Chondrocyte (in vitro differentiated cells): Measurements from ENCODE around the gene ETV2. TPM values are rescaled to one million over a fixed set of nuclear protein-coding genes. Genes with fewer than 3 reads are reported as not detected.
A peak's percentile ranks its signal among the peaks of the same experiment; 100 is the strongest.

ENCODE experiments used
- DNase-seq: peaks from one replicate; pipeline ENCODE4 v3.0.0; 2021; ENCODE audit warnings: mixed read lengths, low spot score
- H3K27ac Mint-ChIP-seq: one replicate; pipeline ENCODE4 v1.8.0; 2021; ENCODE audit warnings: mild to moderate bottlenecking, moderate library complexity, mixed read lengths; ENCODE audit not compliant: unreplicated experiment
- H3K27me3 Mint-ChIP-seq: 2 replicates; pipeline ENCODE4 v1.8.0; 2021; ENCODE audit warnings: low read depth, mixed read lengths
- H3K36me3 Mint-ChIP-seq: 2 replicates; pipeline ENCODE4 v1.8.0; 2021; ENCODE audit warnings: low read depth, mixed read lengths
- H3K4me1 Mint-ChIP-seq: 2 replicates; pipeline ENCODE4 v1.8.0; 2021; ENCODE audit warnings: low read depth, mild to moderate bottlenecking, mixed read lengths
- H3K4me3 Mint-ChIP-seq: one replicate; pipeline ENCODE4 v1.8.0; 2021; ENCODE audit warnings: mild to moderate bottlenecking, moderate library complexity, mixed read lengths; ENCODE audit not compliant: unreplicated experiment
- H3K9me3 Mint-ChIP-seq: 2 replicates; pipeline ENCODE4 v1.8.0; 2021; ENCODE audit warnings: low read depth, mixed read lengths
- CTCF ChIP-seq: fragments of 200-600 bp; sonication (generic); IDR thresholded peaks from 2 replicates; pipeline ENCODE4 v1.5.0; 2021; ENCODE audit warnings: antibody characterized with exemption, mild to moderate bottlenecking, moderate library complexity
- total RNA-seq: library from RNA; stranded (reverse); gene quantifications from 3 replicates; pipeline ENCODE4 v1.2.1, GENCODE V29; 2021

ETV2 gene
- total RNA-seq, 1 donor from 2014 or later = 1.5 TPM

DNA sequence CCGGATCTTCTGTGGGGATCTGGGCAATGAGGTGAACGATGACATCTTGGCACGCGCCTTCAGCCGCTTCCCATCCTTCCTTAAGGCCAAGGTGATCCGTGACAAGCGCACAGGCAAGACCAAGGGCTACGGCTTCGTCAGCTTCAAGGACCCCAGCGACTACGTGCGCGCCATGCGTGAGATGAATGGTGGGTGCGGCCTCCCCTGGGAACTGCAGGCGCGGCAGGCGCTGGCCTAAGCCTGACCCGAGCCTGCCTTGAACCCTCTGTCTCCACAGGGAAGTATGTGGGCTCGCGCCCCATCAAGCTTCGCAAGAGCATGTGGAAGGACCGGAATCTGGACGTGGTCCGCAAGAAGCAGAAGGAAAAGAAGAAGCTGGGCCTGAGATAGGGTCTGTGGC lies 4.4 kb upstream of the ETV2 start:
- H3K9me3 Mint-ChIP-seq = no peaks in the 10 kb centered on the region
- H3K36me3 Mint-ChIP-seq = peaks cover 27% of the 10 kb centered on the region
- H3K27me3 Mint-ChIP-seq = no peaks in the 10 kb centered on the region
- no peaks in the 10 kb centered on the region for H3K4me1 Mint-ChIP-seq
- TF ChIP-seq CTCF = no peak
- DNase-seq = no peak
- no peak overlapping the region for H3K27ac Mint-ChIP-seq
- H3K4me3 Mint-ChIP-seq = no peak overlapping the region

- H3K27ac Mint-ChIP-seq = no peak overlapping the region
- no peaks in the 10 kb centered on the region for H3K27me3 Mint-ChIP-seq
- H3K36me3 Mint-ChIP-seq = peaks cover 13% of the 10 kb centered on the region
- no peak for TF ChIP-seq CTCF
- no peaks in the 10 kb centered on the region for H3K9me3 Mint-ChIP-seq
- H3K4me3 Mint-ChIP-seq = no peak overlapping the region
- no peak for DNase-seq
- H3K4me1 Mint-ChIP-seq = peaks cover 3% of the 10 kb centered on the region
Observed at GRCh38 chr19:35639321-35639639, 2.3 kb upstream of the ETV2 start.

DNA sequence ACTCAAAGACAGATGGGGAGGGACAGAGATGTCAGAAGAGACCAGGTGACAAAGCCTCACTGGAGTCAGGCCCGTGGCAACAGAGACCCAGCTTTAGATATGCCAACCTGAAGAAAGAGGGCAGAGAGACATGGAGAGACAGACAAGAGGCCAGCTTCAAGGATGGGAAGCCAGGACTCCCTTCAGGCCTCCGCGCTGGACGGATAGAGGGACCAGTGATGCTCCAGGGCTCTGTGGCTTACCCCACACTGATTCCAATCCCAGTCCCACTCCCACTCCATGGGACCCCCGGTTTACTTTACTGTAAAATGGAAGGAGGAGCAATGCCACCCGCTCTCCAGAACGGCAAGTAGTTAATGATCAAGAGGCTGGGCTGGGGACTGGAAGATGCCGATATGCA lies 1.7 kb upstream of the ETV2 start:
- no peak overlapping the region for H3K27ac Mint-ChIP-seq
- H3K27me3 Mint-ChIP-seq = no peaks in the 10 kb centered on the region
- peaks cover 8% of the 10 kb centered on the region for H3K4me1 Mint-ChIP-seq
- no peaks in the 10 kb centered on the region for H3K9me3 Mint-ChIP-seq
- H3K36me3 Mint-ChIP-seq = peaks cover 13% of the 10 kb centered on the region
- DNase-seq = no peak
- H3K4me3 Mint-ChIP-seq = no peak overlapping the region
- TF ChIP-seq CTCF = no peak

- TF ChIP-seq CTCF = no peak
- H3K9me3 Mint-ChIP-seq = no peaks in the 10 kb centered on the region
- peaks cover 18% of the 10 kb centered on the region for H3K4me1 Mint-ChIP-seq
- H3K27me3 Mint-ChIP-seq = no peaks in the 10 kb centered on the region
- H3K4me3 Mint-ChIP-seq = peak overlapping the region; percentile 42
- H3K36me3 Mint-ChIP-seq = peaks cover 4% of the 10 kb centered on the region
- no peak overlapping the region for H3K27ac Mint-ChIP-seq
- no peak for DNase-seq
Observed at GRCh38 chr19:35642312-35642711, 767 bp downstream of the ETV2 start.

- H3K4me3 Mint-ChIP-seq = peak overlapping the region; percentile 76
- H3K9me3 Mint-ChIP-seq = no peaks in the 10 kb centered on the region
- peaks cover 18% of the 10 kb centered on the region for H3K4me1 Mint-ChIP-seq
- H3K27me3 Mint-ChIP-seq = no peaks in the 10 kb centered on the region
- H3K27ac Mint-ChIP-seq = no peak overlapping the region
- DNase-seq = no peak
- peaks cover 2% of the 10 kb centered on the region for H3K36me3 Mint-ChIP-seq
- TF ChIP-seq CTCF = no peak
Observed at GRCh38 chr19:35642798-35643254, 1.3 kb downstream of the ETV2 start.
